Urinary bladder (tissue), 2 donors: Measurements from ENCODE around the gene MPND. TPM values are rescaled to one million over a fixed set of nuclear protein-coding genes. Genes with fewer than 3 reads are reported as not detected.

Experiments used
- polyA plus RNA-seq: library from polyadenylated mRNA; stranded (reverse); fragments of 200-250 nt; gene quantifications from one replicate; pipeline ENCODE4 v1.2.3, GENCODE V29; 2013
- total RNA-seq: library from RNA; depleted of rRNA; stranded (reverse); fragments of >200 nt; gene quantifications from one replicate; pipeline ENCODE4 v1.2.3, GENCODE V29; 2014
- donor health status: healthy.

Gene MPND
- total and polyA plus RNA-seq, 2 donors, result 7.2 to 24.5 TPM

Other genes starting within 250 kb of the MPND start
- gene MAP2K2, start 219.4 kb upstream of the MPND start, total RNA-seq, result 54.7 TPM
- gene MAP2K2, start 219.4 kb upstream of the MPND start, polyA plus RNA-seq, result 103 TPM
- not detected for gene CREB3L3, start 189.9 kb upstream of the MPND start, total RNA-seq
- 0.11 TPM for gene CREB3L3, start 189.9 kb upstream of the MPND start, polyA plus RNA-seq
- 7.2 TPM for gene SIRT6, start 161.0 kb upstream of the MPND start, total RNA-seq
- 23.8 TPM for gene SIRT6, start 161.0 kb upstream of the MPND start, polyA plus RNA-seq
- 1.2 TPM for gene ANKRD24, start 160.9 kb upstream of the MPND start, total RNA-seq
- 0.72 TPM for gene ANKRD24, start 160.9 kb upstream of the MPND start, polyA plus RNA-seq
- 0.32 TPM for gene EBI3, start 114.0 kb upstream of the MPND start, total RNA-seq
- gene EBI3, start 114.0 kb upstream of the MPND start, polyA plus RNA-seq, result 5.7 TPM
- 11.7 TPM for gene YJU2, start 96.5 kb upstream of the MPND start, total RNA-seq
- gene YJU2, start 96.5 kb upstream of the MPND start, polyA plus RNA-seq, result 29.4 TPM
- gene SHD, start 64.3 kb upstream of the MPND start, total RNA-seq, result 3.6 TPM
- 0.04 TPM for gene SHD, start 64.3 kb upstream of the MPND start, polyA plus RNA-seq
- 0.48 TPM for gene TMIGD2, start 41.2 kb upstream of the MPND start, total RNA-seq
- gene TMIGD2, start 41.2 kb upstream of the MPND start, polyA plus RNA-seq, result 0.58 TPM
- 1.6 TPM for gene FSD1, start 39.0 kb upstream of the MPND start, total RNA-seq
- gene FSD1, start 39.0 kb upstream of the MPND start, polyA plus RNA-seq, result 0.49 TPM
- 14.4 TPM for gene STAP2, start 4.7 kb upstream of the MPND start, total RNA-seq
- gene STAP2, start 4.7 kb upstream of the MPND start, polyA plus RNA-seq, result 12.4 TPM
- 18.6 TPM for gene SH3GL1, start 57.0 kb downstream of the MPND start, total RNA-seq
- 88.3 TPM for gene SH3GL1, start 57.0 kb downstream of the MPND start, polyA plus RNA-seq
- gene CHAF1A, start 59.1 kb downstream of the MPND start, total RNA-seq, result 9.0 TPM
- gene CHAF1A, start 59.1 kb downstream of the MPND start, polyA plus RNA-seq, result 7.0 TPM
- gene UBXN6, start 114.2 kb downstream of the MPND start, total RNA-seq, result 39.5 TPM
- gene UBXN6, start 114.2 kb downstream of the MPND start, polyA plus RNA-seq, result 135 TPM
- 22.2 TPM for gene HDGFL2, start 128.7 kb downstream of the MPND start, total RNA-seq
- 51.4 TPM for gene HDGFL2, start 128.7 kb downstream of the MPND start, polyA plus RNA-seq
- 14.0 TPM for gene PLIN4, start 174.9 kb downstream of the MPND start, total RNA-seq
- gene PLIN4, start 174.9 kb downstream of the MPND start, polyA plus RNA-seq, result 55.7 TPM
- 1.4 TPM for gene PLIN5, start 191.7 kb downstream of the MPND start, total RNA-seq
- gene PLIN5, start 191.7 kb downstream of the MPND start, polyA plus RNA-seq, result 5.7 TPM
- 3.9 TPM for gene LRG1, start 196.5 kb downstream of the MPND start, total RNA-seq
- 4.6 TPM for gene LRG1, start 196.5 kb downstream of the MPND start, polyA plus RNA-seq
- gene SEMA6B, start 216.1 kb downstream of the MPND start, total RNA-seq, result 5.4 TPM
- gene SEMA6B, start 216.1 kb downstream of the MPND start, polyA plus RNA-seq, result 14.1 TPM